ENCODE measurements around the gene FAM98B. TPM values are rescaled to one million over a fixed set of nuclear protein-coding genes. Genes with fewer than 3 reads are reported as not detected.

Gene FAM98B
- total and polyA plus RNA-seq, 2 of the 13 experiments (the other 11 are each of a cell fraction or from before 2014, with no cell fraction given) = 3.7 to 4.7 TPM

DNA sequence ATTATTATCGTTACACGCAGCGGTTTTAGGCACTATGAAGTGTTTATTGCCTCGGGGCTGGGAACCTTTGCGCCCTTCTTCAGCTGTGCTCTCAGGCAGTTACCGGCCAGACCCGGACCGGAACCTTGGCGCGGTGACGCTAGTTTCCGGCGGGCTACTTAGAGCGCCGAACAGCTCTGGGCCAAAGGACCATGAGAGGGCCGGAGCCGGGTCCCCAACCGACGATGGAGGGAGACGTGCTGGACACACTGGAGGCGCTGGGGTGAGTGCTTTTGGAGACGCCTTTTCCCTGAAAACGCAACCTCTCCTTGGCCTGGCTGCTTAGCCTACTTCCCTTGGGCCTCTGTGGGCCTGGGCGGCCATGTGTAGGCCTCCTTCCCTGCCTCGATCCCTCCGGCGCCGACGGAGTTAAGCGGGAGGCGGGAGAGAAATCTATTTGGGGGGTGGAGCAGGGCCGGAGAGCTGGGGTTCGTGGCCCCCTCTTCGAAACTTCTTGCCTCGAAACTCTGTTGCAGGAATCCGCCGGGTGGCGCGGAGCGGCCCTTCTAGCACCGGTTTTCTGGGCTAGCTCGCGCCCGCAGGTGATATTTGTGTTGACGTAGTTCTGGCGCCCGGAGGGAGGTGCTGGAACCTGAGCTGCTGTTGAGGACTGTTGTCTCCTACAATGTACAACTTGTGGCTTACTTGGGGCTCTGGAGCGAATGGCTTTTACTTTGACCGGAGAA is at the start of gene FAM98B (continued):
- TF ChIP-seq DR1 (CRISPR knock-in tag; IDR thresholded peaks at IDR 0.05) = no peak
- TF ChIP-seq, protein P1, sequence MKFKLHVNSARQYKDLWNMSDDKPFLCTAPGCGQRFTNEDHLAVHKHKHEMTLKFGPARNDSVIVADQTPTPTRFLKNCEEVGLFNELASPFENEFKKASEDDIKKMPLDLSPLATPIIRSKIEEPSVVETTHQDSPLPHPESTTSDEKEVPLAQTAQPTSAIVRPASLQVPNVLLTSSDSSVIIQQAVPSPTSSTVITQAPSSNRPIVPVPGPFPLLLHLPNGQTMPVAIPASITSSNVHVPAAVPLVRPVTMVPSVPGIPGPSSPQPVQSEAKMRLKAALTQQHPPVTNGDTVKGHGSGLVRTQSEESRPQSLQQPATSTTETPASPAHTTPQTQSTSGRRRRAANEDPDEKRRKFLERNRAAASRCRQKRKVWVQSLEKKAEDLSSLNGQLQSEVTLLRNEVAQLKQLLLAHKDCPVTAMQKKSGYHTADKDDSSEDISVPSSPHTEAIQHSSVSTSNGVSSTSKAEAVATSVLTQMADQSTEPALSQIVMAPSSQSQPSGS (CRISPR knock-in tag; IDR thresholded peaks at IDR 0.05) = peak; percentile 79; the same call in 1 of the 2 replicates
- peak; percentile 73; the same call in 1 of the 2 replicates for TF ChIP-seq ZNF30 (CRISPR knock-in tag; IDR thresholded peaks at IDR 0.05)
- TF ChIP-seq CEBPB (IDR thresholded peaks at IDR 0.05; ENCODE audit: borderline replicate concordance, low read depth, low read length) = no peak
- TF ChIP-seq STAG1 (CRISPR knock-in tag; IDR thresholded peaks at IDR 0.05) = no peak
- peak; percentile 79 for TF ChIP-seq GFI1 (CRISPR knock-in tag; IDR thresholded peaks at IDR 0.05; ENCODE audit: borderline replicate concordance)
- no peak for TF ChIP-seq POLR2AphosphoS2 (IDR thresholded peaks at IDR 0.05; ENCODE audit: low read depth, low read length)
- TF ChIP-seq, protein P2, sequence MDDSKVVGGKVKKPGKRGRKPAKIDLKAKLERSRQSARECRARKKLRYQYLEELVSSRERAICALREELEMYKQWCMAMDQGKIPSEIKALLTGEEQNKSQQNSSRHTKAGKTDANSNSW (CRISPR knock-in tag; IDR thresholded peaks at IDR 0.05; ENCODE audit: borderline replicate concordance) = 0 out of 2 replicates have a peak, but pooled peaks have one; percentile 29
- no peak; the same call in 1 of the 2 replicates for TF ChIP-seq ZC3H13 (CRISPR knock-in tag; IDR thresholded peaks at IDR 0.05)
- no peak for TF ChIP-seq ZNF790 (CRISPR knock-in tag; IDR thresholded peaks at IDR 0.05; ENCODE audit: borderline replicate concordance)
- TF ChIP-seq, protein P3, sequence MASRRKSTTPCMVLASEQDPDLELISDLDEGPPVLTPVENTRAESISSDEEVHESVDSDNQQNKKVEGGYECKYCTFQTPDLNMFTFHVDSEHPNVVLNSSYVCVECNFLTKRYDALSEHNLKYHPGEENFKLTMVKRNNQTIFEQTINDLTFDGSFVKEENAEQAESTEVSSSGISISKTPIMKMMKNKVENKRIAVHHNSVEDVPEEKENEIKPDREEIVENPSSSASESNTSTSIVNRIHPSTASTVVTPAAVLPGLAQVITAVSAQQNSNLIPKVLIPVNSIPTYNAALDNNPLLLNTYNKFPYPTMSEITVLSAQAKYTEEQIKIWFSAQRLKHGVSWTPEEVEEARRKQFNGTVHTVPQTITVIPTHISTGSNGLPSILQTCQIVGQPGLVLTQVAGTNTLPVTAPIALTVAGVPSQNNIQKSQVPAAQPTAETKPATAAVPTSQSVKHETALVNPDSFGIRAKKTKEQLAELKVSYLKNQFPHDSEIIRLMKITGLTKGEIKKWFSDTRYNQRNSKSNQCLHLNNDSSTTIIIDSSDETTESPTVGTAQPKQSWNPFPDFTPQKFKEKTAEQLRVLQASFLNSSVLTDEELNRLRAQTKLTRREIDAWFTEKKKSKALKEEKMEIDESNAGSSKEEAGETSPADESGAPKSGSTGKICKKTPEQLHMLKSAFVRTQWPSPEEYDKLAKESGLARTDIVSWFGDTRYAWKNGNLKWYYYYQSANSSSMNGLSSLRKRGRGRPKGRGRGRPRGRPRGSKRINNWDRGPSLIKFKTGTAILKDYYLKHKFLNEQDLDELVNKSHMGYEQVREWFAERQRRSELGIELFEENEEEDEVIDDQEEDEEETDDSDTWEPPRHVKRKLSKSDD (CRISPR knock-in tag; IDR thresholded peaks at IDR 0.05; ENCODE audit: low read depth) = peak; percentile 53; the same call in 1 of the 2 replicates
- TF ChIP-seq, protein P4, sequence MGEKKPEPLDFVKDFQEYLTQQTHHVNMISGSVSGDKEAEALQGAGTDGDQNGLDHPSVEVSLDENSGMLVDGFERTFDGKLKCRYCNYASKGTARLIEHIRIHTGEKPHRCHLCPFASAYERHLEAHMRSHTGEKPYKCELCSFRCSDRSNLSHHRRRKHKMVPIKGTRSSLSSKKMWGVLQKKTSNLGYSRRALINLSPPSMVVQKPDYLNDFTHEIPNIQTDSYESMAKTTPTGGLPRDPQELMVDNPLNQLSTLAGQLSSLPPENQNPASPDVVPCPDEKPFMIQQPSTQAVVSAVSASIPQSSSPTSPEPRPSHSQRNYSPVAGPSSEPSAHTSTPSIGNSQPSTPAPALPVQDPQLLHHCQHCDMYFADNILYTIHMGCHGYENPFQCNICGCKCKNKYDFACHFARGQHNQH (CRISPR knock-in tag; IDR thresholded peaks at IDR 0.05) = peak; percentile 80
- peak; percentile 89; the same call in 1 of the 2 replicates for TF ChIP-seq ZNF75D (CRISPR knock-in tag; IDR thresholded peaks at IDR 0.05; ENCODE audit: borderline replicate concordance)
- TF ChIP-seq IKZF4 (CRISPR knock-in tag; IDR thresholded peaks at IDR 0.05; ENCODE audit: borderline replicate concordance, low read depth, not compliant biosample characterization) = no peak
- no peak for TF ChIP-seq EZH2 (conservative IDR thresholded peaks at IDR 0.05; ENCODE audit: low read depth, low read length)
- no peak for TF ChIP-seq ZNF296 (CRISPR knock-in tag; conservative IDR thresholded peaks at IDR 0.05)
- TF ChIP-seq ZBTB20 (CRISPR knock-in tag; IDR thresholded peaks at IDR 0.05; ENCODE audit: borderline replicate concordance, low read depth) = peak; percentile 26; the same call in 1 of the 2 replicates
- peak; percentile 83 for TF ChIP-seq IRF2 (CRISPR knock-in tag; IDR thresholded peaks at IDR 0.05)
- TF ChIP-seq, protein P5, sequence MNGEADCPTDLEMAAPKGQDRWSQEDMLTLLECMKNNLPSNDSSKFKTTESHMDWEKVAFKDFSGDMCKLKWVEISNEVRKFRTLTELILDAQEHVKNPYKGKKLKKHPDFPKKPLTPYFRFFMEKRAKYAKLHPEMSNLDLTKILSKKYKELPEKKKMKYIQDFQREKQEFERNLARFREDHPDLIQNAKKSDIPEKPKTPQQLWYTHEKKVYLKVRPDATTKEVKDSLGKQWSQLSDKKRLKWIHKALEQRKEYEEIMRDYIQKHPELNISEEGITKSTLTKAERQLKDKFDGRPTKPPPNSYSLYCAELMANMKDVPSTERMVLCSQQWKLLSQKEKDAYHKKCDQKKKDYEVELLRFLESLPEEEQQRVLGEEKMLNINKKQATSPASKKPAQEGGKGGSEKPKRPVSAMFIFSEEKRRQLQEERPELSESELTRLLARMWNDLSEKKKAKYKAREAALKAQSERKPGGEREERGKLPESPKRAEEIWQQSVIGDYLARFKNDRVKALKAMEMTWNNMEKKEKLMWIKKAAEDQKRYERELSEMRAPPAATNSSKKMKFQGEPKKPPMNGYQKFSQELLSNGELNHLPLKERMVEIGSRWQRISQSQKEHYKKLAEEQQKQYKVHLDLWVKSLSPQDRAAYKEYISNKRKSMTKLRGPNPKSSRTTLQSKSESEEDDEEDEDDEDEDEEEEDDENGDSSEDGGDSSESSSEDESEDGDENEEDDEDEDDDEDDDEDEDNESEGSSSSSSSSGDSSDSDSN (CRISPR knock-in tag; IDR thresholded peaks at IDR 0.05) = peak; percentile 90
- TF ChIP-seq ARHGAP35 (CRISPR knock-in tag; IDR thresholded peaks at IDR 0.05; ENCODE audit: borderline replicate concordance) = peak; percentile 78; the same call in 1 of the 2 replicates
- TF ChIP-seq ZNF557 (CRISPR knock-in tag; IDR thresholded peaks at IDR 0.05) = 0 out of 2 replicates have a peak, but pooled peaks have one; percentile 60
